Measurements from ENCODE around the gene SLC29A3.

Gene SLC29A3

DNA sequence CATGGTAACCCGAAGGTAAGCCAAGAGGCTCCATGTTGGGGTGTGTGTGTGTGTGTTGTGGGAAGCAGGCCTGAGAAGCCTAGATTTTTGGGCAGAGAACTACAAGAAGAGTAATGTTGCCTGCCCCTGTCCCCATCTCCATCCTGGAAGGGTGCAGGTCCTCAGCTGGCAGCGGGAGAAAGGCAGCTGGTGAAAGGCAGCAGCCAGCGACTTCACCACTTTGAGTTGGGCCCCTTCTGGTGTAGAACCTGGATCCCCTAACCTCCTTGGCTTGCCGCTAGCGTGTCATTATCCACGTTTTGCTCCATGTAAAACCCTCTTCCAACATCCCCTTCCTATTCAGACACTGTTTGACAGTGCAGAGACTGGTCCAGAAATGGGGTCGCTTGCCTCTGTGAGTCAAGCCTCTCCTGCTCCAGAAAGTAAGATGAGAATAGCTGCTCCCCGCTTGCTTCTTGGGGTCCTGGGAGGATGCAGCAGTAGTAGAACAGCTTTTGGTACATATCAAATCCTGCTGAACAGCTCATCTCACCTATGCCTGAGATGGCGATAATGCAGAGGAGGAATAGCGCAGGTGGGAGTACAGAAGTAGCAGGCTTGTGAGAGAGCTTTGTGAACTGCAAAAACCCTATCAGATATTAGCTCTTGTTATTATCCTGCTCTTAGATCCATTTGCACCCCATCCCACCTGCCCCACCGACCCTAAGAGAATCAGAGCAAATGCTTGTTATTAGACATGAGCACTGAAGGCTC lies 55.6 kb downstream of the SLC29A3 start:
- no peak for DNase-seq

DNA sequence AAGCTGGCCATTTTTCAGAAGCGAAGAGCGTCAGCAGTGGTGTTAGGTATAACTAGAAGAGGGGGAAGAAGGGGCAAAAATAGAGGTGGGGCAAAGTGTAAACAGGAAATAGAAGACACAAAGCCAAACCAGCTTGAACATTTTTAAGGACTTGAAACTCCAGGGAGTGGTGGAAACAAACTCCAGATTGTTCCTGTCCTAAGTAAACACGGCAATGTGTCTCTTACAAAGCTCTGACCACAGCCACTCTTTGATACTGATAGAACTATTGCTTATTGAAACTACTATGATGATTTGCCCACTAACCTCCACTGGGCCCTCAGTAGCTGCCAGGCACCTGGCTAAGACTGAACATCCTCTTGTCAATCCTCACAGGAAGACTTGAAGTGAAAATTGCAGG lies 56.9 kb downstream of the SLC29A3 start:
- no peak for DNase-seq

DNA sequence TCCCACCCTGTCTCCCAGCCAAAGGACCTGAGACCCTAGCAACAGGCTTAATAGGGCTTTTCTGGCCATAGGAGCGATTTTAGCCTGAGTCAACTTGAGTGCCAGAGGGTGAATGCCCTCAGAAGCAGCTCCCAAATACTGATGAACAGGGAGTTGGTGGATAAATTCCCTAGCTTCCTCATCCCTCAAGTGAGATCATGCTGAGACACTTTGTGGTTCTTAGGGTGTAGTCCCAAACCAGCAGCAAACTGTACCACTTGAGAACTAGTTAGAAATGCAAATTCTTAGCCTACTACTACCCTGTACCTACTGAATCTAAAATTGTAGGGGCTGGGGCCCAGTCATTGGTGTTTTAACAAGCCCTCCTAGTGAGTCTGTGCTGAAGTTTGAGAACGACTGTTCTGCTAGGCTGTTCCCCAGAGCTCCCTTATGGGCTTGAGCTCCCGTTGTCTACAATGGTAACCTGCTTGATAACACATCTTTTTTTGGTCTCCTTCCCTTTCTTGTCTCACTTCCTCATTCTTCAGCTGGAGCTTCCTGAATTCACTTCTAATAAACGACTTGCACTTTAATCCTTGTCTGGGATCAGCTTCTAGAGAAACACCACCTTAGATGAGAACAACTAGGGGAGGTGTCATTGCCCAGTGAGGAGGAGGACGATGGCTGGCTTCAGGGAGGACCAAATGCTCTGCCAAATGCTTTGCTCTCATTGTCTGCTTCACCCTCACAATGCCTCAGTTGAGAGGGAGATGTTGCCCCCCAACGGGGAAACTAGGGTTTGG lies 59.5 kb downstream of the SLC29A3 start:
- no peak for DNase-seq

DNA sequence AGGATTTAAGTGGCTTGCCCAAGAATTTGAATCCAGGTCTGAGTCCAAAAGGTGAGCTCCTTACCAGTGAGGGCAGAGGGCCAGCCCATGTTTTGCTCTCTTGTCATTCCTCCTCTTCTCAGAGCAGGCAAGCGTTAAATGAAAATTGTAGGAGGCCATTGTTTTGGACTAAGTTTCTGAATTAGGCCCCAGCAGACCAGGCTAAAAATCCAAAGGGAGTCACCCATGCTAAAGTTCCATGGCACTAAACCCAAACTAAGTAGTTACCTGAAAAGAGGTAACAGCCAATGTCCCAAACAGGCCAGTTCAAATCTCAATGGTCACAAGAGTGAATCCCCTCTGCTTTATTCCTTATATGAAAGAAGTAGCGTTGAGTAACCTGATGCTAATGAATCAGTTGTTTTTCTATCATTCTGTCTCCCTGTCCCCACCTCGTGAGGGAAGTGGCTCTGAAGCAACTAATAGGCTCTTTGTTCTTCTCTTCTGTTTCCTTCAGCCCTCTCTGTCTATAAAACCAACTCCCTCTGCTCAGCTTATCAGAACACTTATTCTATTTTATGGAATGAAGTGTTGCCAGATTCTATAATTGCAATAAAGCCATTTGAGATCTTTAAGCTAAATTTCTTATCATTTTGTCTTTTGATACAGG lies 60.2 kb downstream of the SLC29A3 start:
- DNase-seq = no peak

DNA sequence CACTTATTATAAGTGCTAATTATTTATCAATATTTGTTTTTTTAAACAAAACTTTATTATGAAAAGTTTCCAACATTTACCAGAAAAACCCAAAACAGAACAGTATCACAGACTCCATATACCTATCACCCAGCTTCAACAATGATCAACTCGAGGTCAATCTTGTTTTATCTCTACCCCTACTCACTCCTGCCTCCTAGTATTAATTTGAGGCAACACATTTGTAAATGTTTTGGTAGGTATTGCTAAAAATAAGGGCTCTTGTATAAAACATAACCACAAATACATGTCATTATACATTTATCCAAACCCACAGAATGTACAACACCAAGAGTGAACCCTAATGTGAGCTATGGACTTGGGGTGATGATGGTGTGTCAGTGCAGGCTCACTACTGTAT lies 61.8 kb downstream of the SLC29A3 start:
- DNase-seq = no peak

DNA sequence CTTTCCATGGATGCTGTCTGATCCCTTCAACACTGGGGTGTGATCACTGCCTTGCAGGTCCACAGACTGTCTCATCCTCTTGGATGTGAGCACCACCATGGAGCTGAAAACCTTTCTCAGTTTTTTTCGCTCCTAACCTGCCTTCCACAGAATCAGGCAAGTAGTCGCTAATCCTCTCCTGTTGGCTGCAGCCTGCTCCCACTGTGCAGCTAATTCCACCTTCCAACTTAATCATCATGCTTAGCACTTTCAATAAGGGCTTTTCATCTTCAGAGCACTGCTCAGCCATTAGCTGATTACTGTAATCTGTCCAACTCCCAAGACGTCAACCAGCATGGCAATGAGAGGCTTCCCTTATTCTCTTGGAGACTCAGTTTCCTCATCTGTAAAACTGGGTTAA lies 62.6 kb downstream of the SLC29A3 start:
- DNase-seq = no peak

DNA sequence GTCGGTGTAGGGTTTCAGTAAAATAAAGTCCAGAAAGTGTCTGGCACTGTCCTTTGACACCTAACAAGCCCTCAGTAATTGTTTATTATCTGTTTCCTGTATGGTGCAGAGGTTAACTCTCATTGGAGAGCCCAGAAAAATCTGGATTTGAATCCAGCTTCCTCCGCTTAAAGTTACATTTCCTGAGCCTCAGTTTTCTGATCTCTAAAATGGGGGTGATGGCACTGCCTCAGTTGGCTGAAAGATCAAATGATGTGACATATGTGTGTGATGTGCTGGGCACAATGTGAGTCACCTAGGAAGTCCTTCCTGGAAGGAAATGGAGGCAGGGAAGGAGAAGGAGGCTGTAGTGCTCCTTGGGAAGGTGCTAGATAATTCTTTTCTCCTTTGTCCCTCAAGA lies 63.0 kb downstream of the SLC29A3 start:
- DNase-seq = no peak

DNA sequence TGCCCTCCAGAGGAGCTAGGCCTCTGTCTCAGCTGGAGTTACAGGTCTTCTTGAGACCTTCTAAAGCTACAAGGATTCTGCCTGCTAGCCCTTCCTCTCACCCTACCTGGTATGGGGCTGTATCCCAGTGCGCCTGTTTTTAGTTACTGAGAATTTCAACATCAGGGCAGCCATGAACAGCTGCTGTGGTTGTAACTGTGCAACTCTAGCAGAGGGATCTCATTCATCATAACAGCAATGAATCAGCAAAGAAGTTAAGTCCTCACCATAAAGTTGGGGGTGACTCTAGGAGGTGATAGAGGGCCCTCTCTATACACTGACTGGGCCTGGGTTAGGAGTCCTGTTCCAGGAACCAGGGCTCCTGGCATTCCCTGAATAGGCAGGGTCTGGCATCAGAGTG lies 63.7 kb downstream of the SLC29A3 start:
- no peak for DNase-seq

DNA sequence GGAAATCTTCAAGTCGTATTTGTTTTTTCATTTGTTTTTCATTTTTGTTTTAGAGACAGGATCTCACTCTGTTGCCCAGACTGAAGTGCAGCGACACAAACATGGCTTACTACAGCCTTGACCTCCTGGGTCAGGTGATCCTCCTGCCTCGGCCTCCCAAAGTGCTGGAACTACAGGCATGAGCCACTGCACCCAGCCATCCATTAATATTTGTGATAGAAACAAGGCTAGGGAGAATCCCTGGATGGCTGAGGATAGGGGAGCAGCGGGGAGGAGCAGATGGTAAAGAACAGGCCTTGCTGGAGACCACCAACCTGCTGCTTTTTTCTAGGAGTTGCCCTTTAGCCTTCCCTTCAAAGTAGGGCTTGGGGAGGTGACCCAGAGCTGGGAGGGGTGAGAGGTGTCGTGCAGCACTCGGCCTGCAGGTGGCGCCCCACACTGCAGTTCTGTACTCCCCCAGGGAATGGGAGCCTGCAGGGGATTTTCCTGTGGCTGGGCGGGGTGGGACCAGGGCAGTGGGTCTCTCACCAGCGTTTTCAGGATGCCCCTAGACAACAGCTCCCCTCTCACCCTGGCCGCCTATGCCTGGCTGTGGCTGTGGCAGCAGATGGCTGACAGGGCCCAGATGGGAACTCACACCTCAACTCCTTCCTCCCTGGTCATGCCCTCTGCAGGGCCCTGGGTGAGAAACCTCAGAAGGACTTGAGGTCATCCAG lies 65.1 kb downstream of the SLC29A3 start:
- peak; percentile 71 to 73 for DNase-seq

DNA sequence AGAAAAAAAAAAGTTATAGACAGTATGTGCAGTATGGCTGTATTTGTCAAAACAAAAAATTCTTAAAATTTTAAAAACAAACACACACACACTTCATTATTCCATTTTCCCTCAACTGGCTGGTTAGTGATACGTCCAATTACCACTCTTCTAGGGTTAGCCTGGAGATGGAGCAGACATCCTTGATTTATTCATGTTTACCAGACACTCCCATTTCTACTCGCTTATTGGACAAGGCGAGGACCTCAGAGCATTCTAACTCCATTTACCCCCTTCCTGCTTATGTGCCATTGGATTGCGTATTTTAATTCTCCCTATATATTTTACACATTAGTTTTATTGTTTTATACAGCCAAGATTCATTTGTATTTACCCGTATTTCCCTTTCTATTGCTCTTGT lies 69.1 kb downstream of the SLC29A3 start:
- no peak for DNase-seq

DNA sequence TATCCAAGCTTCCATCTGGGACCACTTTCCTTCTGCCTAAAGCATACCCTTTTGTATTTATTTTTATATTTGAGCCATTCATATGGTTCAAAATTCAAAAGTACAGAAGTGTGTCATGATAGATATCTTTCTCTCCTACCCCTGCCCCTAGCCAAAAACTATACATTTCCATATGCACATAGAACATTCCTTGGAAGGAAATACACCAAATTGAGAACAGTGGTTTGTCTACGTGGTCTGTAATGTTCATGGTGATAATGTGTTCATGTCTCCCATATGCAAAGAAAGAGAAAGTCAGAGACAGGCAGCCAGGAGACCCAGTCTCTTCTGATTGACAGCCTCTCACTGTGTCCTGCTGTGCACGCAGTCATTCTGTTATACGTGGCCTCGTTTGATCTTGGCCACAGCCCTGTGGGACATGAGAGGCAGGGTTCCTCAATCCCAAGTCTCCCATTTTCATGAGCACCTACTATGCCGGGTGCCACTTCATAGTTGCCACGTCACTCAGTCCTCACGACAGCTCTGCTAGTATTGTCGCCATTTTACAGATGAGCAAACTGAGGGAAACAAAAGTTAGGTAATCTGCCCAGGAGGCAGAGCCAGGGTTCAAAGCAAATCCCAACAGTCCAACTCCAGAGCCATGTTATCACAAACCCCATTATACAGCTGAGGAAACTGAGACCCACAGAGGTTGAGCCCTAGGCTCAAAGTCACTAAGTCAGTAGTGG lies 69.7 kb downstream of the SLC29A3 start:
- DNase-seq = no peak

DNA sequence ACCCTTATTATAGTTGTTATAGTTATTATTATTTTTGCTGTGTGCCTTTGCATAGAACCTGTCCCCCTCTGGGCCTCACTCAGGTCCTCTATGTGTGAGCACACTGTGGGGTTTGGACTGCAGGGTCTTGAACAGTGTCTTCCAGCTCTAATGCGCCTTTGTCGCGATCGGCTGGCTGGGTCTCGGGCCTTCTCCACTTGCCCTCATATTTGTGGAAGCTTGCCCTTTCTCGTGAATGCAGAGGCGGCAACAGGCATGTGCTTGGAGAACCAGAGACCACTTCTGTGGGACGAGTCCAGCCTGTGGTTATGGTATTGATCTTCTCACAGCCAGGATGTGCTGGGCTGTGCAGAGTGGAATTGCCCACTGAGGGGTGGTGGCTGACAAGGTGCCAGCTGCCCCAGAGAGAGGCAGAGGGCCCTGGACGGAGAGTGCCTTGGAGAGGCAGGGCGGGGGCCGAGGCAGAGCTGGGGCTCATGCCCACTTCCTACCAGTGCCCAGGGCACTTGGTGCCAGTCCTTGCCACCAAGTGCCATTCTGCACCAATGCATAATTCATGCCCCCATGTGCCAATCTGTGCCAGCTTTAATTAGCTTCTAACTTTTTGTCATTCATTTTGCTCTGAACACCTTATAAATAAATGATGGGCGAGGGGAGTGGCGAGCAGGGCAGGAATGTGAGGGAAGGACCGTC lies 70.9 kb downstream of the SLC29A3 start:
- DNase-seq = no peak

DNA sequence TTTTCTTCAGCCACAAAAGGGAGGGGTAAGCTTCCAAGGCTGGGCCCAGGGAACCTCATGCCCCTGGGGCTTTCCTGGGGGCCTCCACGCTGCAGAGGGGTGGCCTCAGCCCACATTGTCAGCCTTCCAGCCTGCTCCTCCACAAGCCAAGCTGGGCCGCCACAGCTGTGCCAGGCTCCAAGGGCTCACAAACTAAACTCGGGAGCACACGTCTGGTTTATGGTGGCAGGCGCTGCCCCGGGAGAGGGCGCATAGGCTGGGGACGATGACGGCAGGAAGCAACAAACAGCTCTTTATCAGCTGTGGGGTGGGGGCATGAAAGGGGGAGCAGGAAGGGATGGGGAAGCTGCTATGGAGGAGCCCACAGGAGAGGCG lies 71.4 kb downstream of the SLC29A3 start:
- DNase-seq = no peak

DNA sequence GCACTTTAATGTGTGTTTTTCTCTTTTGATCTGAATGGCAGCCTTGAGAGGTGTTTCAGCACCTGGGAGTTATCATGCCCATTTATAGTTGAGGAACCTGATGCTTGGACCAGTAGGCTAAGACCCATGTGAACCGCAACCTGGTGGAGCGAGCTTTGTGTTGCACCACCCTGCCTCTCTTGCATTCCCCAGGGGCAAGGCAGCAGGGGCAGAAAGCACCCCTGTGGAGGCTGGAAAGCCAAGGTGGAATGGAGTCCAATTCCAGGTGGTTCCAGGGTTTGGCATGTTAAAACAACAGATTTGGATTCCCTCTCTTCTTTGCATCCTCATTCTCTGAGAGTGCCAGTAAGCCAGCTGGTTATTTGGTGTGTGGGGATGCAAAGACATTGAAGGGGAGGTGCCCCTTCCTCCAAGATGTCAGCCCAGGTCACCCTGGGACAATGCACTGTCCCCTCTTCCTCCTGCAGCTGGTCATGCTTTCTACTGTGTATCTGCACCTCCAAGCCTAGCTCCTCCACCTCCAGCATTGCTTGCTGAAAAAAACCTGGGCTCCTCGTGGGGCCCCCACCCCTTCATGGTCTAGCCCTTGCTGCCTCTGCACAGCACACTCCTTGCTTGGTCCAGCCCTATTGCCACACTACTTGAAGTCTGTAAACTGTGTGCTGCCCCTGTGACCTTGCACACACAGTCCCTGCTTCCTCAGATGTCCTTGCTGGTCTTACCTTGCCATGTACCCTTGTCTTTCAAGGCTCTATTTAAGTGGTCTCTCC lies 72.0 kb downstream of the SLC29A3 start:
- DNase-seq = no peak

DNA sequence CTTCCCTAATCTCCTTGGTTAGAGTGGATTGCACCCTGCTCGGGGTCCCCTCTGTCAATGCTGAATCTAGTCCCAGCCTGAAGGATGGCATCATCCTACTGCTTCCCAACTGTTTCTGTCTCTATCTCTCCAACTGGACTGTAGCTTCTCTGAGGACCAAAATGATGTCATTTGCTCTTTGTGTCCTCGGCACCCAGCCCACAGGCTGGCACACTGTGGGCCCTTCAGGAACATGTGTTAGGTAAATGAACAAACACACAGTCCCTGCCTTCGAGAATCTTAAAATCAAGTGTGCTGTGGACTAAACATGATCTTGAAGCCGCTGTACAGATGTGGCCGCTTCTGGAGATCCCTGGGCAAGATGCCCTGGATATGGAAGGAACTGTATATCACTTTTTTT lies 72.6 kb downstream of the SLC29A3 start:
- DNase-seq = no peak

DNA sequence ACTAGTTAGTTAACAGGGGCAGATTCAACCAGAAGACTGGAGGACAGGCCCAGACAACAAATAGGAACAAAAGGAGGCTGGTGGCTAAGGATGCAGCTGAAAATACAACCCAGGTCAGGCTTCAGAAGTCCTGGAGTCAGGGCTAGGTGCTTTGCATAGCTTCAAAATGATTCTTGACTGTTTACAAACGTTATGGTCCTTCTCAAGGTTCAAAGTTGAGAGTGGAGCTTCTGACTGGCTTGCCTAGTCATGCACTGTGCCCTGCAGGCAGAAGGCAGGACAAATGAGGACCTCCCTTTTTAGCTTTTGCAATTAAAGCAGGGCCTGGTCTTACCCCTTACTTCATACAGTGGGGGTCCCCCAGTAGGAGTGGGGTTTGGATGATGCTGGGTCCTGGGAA lies 73.2 kb downstream of the SLC29A3 start:
- DNase-seq = no peak

DNA sequence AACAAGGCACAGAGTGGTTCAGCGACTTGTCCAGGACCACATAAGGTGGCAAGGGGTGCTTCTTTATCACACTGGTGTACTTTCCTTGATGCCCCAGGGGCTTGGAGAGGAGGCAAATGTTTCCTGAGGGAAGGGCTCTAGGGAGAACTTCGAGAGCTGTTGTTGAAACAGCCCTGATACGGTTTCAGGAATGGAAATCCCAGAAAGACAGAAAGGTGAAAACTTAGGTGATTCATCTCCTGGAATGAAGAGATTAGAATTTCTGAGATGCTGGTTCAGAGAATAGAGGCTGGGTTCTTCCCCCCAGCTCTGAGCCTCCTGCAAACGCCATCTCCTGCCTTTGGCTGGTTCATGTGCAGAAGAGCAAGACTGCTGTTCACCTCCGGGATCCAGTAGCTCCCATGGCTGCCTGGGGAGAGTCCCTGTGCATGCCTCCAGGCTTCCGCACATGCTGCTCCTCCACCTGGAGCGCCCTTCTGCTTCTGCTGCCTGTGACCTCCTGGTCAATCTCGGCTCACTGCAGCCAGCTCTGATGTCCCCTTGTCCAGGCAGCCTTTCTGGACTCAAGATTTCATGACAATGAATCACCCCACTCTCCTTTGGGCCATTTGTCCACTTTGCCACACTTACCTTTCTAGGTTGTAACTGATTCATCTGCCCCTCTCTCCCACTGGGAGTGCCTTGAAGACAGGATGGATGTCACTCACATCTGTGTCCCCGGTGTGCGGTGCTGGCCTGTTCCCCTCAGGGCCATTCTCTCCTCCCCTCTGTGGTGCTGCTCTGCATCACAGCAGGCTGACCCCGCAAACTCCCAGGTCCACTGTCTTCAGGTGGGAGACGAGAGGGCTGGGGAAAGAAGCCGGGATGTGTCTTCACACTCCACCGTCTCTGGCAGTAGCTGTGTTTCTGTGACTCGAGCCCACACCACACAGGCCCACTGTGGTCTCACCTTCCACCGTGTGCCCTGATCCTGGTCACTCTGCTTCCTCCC lies 74.0 kb downstream of the SLC29A3 start:
- DNase-seq = no peak

DNA sequence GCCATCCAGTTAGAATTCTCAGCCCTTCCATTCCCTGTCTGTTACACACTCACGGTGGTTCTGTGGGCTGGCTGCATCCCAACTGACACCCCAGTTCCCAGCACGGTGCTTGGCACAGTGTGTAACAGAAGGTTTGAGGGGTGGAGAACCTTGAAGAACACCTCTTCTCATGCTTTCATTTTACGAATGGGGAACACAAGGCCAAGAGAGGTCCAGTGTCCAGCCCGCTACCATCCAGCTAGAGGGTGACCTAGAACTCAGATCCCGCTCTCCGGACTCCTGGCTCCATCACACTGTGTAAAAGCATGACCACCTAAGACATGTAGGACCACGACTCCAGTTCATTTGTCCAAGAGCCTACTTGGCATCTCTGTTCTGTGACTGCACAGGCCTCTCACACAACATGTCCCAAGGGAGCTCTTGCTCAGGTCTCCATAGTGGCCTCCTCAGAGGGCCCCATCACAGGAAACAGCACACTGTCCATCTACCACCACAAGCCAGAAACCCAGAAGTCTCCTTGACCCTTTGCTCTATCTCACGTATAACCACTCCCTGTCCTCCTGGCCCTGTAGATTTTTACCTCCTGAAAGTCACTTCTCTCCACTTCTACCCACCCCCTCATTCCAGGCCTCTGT lies 74.9 kb downstream of the SLC29A3 start:
- DNase-seq = no peak

DNA sequence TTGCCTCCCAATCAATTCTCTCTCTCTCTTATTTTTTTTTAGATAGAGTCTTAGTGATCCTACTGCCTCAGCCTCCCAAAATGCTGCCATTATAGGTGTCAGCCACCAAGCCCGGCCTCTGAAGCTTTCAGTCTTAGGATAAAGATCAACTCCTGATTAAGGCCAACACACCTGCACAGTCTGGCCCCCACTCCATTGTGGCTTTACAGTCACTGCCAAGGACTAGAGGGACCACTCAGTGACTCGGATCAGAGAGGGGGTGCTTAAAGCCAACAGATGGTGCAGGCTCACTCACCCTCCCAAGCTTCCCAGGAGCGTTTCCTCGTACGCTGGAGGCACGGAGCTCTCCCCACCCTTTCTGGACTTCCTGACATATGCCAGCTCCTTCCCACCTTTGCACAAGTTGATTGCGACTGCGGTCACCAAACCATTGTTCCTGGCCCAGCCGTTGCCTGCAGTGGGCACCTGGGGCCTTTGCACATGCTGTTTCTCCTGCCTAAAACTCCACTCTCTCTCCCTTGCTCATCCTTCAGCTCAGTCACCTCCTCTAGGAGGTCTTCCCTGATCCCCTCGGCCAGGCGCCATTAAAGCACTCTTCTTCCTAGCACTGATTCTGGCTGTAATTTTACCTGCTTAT lies 76.0 kb downstream of the SLC29A3 start:
- DNase-seq = no peak
